ENCODE data around the gene MINK1.

Gene MINK1

DNA sequence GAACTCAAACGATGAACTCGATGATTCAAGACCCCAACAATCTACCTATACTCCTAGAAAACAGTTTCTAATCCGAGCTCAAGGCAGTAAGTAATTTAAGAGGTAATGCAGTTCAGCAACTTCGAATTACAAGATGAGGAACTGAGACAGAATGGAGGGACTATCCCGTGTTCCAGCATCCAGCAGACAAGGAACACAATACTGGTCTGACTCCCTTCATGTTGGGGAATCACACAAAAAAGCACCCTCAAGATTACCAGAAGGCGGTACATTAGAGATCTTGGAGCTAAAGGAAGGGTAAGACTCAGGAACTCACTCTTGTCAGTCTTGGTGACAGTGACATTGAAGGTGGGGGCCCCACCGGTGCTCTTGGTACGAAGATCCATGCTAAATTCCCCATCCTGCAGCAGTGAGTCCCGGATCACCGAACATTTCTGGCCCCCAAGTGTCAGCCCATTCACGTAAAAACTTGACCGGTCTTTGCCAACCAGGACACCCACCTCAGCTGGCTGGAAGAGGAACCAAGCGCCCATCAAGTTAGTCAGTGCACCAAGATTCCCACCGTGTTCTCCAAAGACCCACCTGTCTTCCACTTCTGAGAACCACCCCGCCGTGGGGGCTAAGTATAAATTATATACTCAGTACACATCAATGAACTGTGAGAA, 113.3 kb downstream of the MINK1 start:
- no peak for DNase-seq (ENCODE audit: low read depth in 4 of 4, low spot score in 1 of 4)

DNA sequence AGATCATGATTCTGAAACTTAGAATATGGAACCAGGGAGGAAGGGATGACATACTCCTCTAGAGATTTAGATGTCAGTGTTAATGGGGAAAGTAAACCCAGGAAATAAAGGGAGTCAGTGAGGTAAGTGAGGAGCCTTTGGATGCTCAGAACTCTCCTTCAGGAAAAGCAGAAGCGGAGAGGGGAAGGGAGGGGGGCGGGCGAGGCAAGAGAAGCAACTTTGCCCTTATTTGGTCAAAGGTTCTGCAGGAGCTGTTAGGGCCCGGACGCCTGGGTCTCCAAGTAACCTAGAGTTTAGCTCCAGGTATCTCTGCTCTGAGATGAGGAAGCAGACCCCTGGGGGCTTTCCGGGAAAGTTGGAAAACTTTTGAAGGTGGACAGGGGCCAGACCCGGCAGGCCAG, 113.9 kb downstream of the MINK1 start:
- peak in 1 of 4 experiments; percentile 28 for DNase-seq (ENCODE audit: low read depth in 4 of 4, low spot score in 1 of 4)

Data from stimulated activated CD4-positive, alpha-beta T cell treated with anti-CD3 and anti-CD28 coated beads, Interleukin-1b, Interleukin-23, amount 100 ng/mL, for 24 hours (primary cell).